Astrocyte (in vitro differentiated cells and primary cell): ENCODE data around the gene OSBPL5. TPM values are rescaled to one million over a fixed set of nuclear protein-coding genes. Genes with fewer than 3 reads are reported as not detected.

ENCODE experiments used
- DNase-seq: peaks from one replicate; pipeline ENCODE4 v3.0.0-alpha.2; 2010; ENCODE audit warnings: low read depth
- FAIRE-seq: peaks from 2 replicates; lab custom pipeline; 2011; peaks lifted over from hg19 to GRCh38; lab: Jason Lieb, UNC
- H2AFZ ChIP-seq: 2 replicates; pipeline ENCODE4 v1.6.0; 2012; ENCODE audit warnings: low read depth, low read length, inconsistent platforms
- H3K27ac ChIP-seq: 2 replicates; pipeline ENCODE4 v1.5.1; 2011; ENCODE audit warnings: low read depth, low read length, inconsistent platforms
- H3K27me3 ChIP-seq: 2 replicates; pipeline ENCODE4 v1.6.0; 2011; ENCODE audit warnings: low read length, inconsistent platforms; ENCODE audit not compliant: insufficient read depth
- H3K36me3 ChIP-seq: 2 replicates; pipeline ENCODE4 v1.5.1; 2011; ENCODE audit warnings: low read length, inconsistent platforms; ENCODE audit not compliant: insufficient read depth
- H3K4me1 ChIP-seq: 2 replicates; pipeline ENCODE4 v1.5.1; 2011; ENCODE audit warnings: low read length, inconsistent platforms; ENCODE audit not compliant: insufficient read depth
- H3K4me2 ChIP-seq: 2 replicates; pipeline ENCODE4 v1.6.0; 2012; ENCODE audit warnings: low read length, inconsistent platforms
- H3K4me3 ChIP-seq: 2 replicates; pipeline ENCODE4 v1.5.1; 2011; ENCODE audit warnings: low read depth, mild to moderate bottlenecking, low read length, inconsistent platforms; ENCODE audit not compliant: insufficient read depth
- H3K79me2 ChIP-seq: 2 replicates; pipeline ENCODE4 v1.6.0; 2012; ENCODE audit warnings: mild to moderate bottlenecking, low read length, inconsistent platforms; ENCODE audit not compliant: insufficient read depth
- H3K9ac ChIP-seq: 2 replicates; pipeline ENCODE4 v1.6.0; 2012; ENCODE audit warnings: mild to moderate bottlenecking, low read length, inconsistent platforms
- H3K9me3 ChIP-seq: 2 replicates; pipeline ENCODE4 v1.5.1; 2012; ENCODE audit warnings: low read depth, mild to moderate bottlenecking, low read length, inconsistent platforms; ENCODE audit not compliant: insufficient read depth
- H4K20me1 ChIP-seq: 2 replicates; pipeline ENCODE4 v1.6.0; 2012; ENCODE audit warnings: low read length, inconsistent platforms; ENCODE audit not compliant: insufficient read depth
- H3K27ac Mint-ChIP-seq: one replicate; pipeline ENCODE4 v1.8.0; 2021; ENCODE audit warnings: mild to moderate bottlenecking, mixed read lengths; ENCODE audit not compliant: unreplicated experiment
- H3K27me3 Mint-ChIP-seq: one replicate; pipeline ENCODE4 v1.8.0; 2021; ENCODE audit warnings: low read depth, mixed read lengths; ENCODE audit not compliant: unreplicated experiment
- H3K36me3 Mint-ChIP-seq: one replicate; pipeline ENCODE4 v1.8.0; 2021; ENCODE audit warnings: low read depth, mixed read lengths; ENCODE audit not compliant: unreplicated experiment
- H3K4me1 Mint-ChIP-seq: one replicate; pipeline ENCODE4 v1.8.0; 2021; ENCODE audit warnings: low read depth, mixed read lengths; ENCODE audit not compliant: unreplicated experiment
- H3K4me3 Mint-ChIP-seq: one replicate; pipeline ENCODE4 v1.8.0; 2021; ENCODE audit warnings: mild to moderate bottlenecking, moderate library complexity, mixed read lengths; ENCODE audit not compliant: unreplicated experiment
- H3K9me3 Mint-ChIP-seq: one replicate; pipeline ENCODE4 v1.8.0; 2021; ENCODE audit warnings: mild to moderate bottlenecking, mixed read lengths; ENCODE audit not compliant: unreplicated experiment
- EZH2 ChIP-seq: IDR thresholded peaks from 2 replicates; pipeline ENCODE4 v1.6.1; 2012; ENCODE audit warnings: mild to moderate bottlenecking, low read length, inconsistent platforms; ENCODE audit not compliant: insufficient read depth
- total RNA-seq: library from RNA; stranded (reverse); gene quantifications from 2 replicates; pipeline ENCODE4 v1.2.1, GENCODE V29; 2021
- TF ChIP-seq, protein P1 (sequence below): IDR thresholded peaks from 2 replicates; pipeline ENCODE4 v1.5.1; 2011; ENCODE audit warnings: low read depth, mild to moderate bottlenecking, inconsistent platforms, low read length, moderate library complexity; ENCODE audit not compliant: insufficient read depth

Gene OSBPL5
- total RNA-seq, 1 donor from 2014 or later: 29.0 TPM

DNA sequence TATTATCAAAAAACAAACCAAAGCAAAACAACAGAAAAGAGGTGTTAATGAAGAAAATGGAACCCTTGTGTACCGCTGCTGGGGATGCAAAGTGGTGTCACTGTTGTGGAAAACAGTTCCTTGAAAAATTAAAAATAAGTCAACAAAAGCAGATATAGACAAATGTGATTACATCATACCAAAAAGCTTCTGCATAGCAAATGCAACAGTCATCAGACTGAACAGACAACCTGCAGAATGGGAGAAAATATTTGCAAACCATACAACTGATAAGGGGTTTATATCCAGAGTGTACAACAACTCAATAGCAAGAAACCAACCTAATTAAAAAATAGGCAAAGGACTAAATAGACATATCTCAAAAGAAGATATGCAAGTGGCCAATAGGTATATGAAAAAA lies 85.0 kb downstream of the OSBPL5 start:
- Histone ChIP-seq H3K36me3 (no peaks in the 10 kb centered on the region), H3K27ac (no peak overlapping the region), H3K9me3 (no peaks in the 10 kb centered on the region), H3K4me2 (peak overlapping the region; percentile 15), H2AFZ (no peak overlapping the region), H3K9ac (no peak overlapping the region), H3K27me3 (no peaks in the 10 kb centered on the region), H3K79me2 (no peaks in the 10 kb centered on the region), H3K4me1 (no peaks in the 10 kb centered on the region), H3K4me3 (no peak overlapping the region), H4K20me1 (no peaks in the 10 kb centered on the region)
- no peaks in the 10 kb centered on the region for H3K36me3 Mint-ChIP-seq
- H3K9me3 Mint-ChIP-seq: no peaks in the 10 kb centered on the region
- no peak overlapping the region for H3K4me3 Mint-ChIP-seq
- DNase-seq (peak; percentile 36), FAIRE-seq (no peak)
- H3K4me1 Mint-ChIP-seq: peaks cover 6% of the 10 kb centered on the region
- H3K27ac Mint-ChIP-seq: peak overlapping the region; percentile 23
- TF ChIP-seq, protein P1, sequence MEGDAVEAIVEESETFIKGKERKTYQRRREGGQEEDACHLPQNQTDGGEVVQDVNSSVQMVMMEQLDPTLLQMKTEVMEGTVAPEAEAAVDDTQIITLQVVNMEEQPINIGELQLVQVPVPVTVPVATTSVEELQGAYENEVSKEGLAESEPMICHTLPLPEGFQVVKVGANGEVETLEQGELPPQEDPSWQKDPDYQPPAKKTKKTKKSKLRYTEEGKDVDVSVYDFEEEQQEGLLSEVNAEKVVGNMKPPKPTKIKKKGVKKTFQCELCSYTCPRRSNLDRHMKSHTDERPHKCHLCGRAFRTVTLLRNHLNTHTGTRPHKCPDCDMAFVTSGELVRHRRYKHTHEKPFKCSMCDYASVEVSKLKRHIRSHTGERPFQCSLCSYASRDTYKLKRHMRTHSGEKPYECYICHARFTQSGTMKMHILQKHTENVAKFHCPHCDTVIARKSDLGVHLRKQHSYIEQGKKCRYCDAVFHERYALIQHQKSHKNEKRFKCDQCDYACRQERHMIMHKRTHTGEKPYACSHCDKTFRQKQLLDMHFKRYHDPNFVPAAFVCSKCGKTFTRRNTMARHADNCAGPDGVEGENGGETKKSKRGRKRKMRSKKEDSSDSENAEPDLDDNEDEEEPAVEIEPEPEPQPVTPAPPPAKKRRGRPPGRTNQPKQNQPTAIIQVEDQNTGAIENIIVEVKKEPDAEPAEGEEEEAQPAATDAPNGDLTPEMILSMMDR: no peak
- TF ChIP-seq EZH2: no peak
- peaks cover 18% of the 10 kb centered on the region for H3K27me3 Mint-ChIP-seq

DNA sequence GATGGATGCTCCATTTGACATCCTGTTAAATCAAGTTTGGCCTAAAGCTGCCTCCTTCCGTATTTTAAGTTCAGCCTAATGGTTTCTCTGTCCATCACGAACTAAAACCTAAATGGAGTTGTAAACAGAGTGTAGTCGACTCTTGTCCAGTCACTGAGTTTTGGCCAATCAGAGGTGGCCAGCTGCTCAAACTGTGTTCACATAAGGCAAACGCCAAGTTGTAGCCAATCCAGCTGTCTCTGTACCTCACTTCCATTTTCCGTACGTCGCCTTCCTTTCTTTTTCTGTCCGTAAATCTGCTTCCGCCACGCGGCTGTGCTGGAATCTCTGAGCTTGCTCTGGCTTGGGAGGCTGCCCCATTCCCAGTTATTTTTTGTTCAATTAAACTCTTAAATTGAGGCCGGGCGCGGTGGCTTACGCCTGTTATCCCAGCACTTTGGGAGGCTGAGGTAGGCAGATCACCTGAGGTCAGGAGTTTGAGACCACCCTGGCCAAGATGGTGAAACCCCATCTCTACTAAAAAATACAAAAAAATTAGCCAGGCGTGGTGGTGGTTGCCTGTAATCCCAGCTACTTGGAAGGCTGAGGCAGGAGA lies 87.2 kb downstream of the OSBPL5 start:
- H3K27me3 Mint-ChIP-seq: peaks cover 3% of the 10 kb centered on the region
- DNase-seq: no peak
- no peak for FAIRE-seq

More for the DNA sequence above, 87.2 kb downstream of the OSBPL5 start:
- no peaks in the 10 kb centered on the region for H3K4me1 ChIP-seq
- Mint-ChIP-seq H3K4me1 (peaks cover 6% of the 10 kb centered on the region), H3K9me3 (no peaks in the 10 kb centered on the region), H3K4me3 (no peak overlapping the region), H3K36me3 (no peaks in the 10 kb centered on the region), H3K27ac (no peak overlapping the region)
- TF ChIP-seq, protein P1: no peak
- TF ChIP-seq EZH2: no peak
- no peaks in the 10 kb centered on the region for H3K79me2 ChIP-seq
- H2AFZ ChIP-seq: no peak overlapping the region
- no peak overlapping the region for H3K27ac ChIP-seq
- H3K4me2 ChIP-seq: no peak overlapping the region
- H4K20me1 ChIP-seq: no peaks in the 10 kb centered on the region
- no peaks in the 10 kb centered on the region for H3K36me3 ChIP-seq
- no peaks in the 10 kb centered on the region for H3K9me3 ChIP-seq
- H3K4me3 ChIP-seq: no peak overlapping the region
- no peaks in the 10 kb centered on the region for H3K27me3 ChIP-seq
- H3K9ac ChIP-seq: no peak overlapping the region
